Measurements from ENCODE around the gene ADAMTSL2.

DNA sequence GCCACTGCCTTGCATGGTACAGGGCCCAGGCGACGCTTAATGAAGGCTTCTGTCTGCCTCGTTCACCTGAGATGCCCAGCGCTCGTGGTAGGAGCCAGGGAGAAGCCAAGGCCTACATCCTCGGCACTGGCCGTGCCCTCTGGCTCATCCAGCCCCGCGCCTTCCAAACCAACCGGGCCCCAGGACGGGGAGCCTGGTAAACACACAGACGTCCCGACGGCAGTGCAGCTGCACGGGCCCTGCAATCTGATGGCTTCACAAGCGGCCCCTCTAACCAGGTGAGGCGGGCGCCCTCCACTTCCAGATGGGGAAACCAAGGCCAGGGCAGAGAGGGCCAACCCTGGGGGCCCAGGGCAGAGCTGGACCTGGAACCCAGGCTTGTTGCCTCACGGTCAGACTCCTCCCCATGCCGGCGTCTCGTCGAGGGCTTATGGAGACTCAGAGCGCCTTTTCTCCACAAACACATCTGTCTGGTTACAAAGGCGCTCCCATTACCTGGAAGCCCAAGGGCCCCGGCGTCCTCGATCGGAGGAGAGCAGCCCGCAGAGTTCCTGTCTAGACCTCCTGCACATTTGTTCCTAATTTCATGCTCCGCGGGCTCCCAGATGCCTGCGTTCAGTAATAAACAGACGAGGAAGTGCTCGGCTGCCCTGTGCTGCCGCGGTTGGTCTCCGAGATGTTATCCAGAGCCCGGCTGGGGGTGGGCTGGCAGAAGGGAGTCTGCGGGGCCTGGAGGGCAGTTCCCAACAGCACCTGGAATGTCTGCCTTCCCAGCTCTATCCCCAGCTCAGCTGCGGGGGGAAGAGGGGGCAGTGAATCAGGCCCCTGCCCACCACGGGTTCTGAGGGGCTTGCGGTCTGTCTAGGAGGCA is 51.2 kb downstream of the ADAMTSL2 start:
- TF ChIP-seq POLR2A (IDR thresholded peaks at IDR 0.05) = no peak
- TF ChIP-seq, protein P1, sequence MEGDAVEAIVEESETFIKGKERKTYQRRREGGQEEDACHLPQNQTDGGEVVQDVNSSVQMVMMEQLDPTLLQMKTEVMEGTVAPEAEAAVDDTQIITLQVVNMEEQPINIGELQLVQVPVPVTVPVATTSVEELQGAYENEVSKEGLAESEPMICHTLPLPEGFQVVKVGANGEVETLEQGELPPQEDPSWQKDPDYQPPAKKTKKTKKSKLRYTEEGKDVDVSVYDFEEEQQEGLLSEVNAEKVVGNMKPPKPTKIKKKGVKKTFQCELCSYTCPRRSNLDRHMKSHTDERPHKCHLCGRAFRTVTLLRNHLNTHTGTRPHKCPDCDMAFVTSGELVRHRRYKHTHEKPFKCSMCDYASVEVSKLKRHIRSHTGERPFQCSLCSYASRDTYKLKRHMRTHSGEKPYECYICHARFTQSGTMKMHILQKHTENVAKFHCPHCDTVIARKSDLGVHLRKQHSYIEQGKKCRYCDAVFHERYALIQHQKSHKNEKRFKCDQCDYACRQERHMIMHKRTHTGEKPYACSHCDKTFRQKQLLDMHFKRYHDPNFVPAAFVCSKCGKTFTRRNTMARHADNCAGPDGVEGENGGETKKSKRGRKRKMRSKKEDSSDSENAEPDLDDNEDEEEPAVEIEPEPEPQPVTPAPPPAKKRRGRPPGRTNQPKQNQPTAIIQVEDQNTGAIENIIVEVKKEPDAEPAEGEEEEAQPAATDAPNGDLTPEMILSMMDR (IDR thresholded peaks at IDR 0.05 in 8 of 11, conservative IDR thresholded peaks at IDR 0.05 in 3 of 11) = no peak
- no peak for TF ChIP-seq POLR2AphosphoS5 (IDR thresholded peaks at IDR 0.05)

All from spleen (tissue), 7 donors.